Epithelial cell of esophagus (primary cell): ENCODE measurements around the gene PRELP.

Experiments used
- DNase-seq: peaks from one replicate; pipeline ENCODE4 v3.0.0; 2010; ENCODE audit warnings: low read depth
- H3K4me3 ChIP-seq: 2 replicates; pipeline ENCODE4 v1.5.1; 2011; ENCODE audit warnings: mild to moderate bottlenecking, low read length, control low read depth
- CTCF ChIP-seq: IDR thresholded peaks from 2 replicates; pipeline ENCODE4 v1.5.1; 2011; ENCODE audit warnings: low read depth, mild to moderate bottlenecking, low read length, control low read depth, inconsistent platforms; ENCODE audit not compliant: insufficient read depth; ENCODE audit errors: missing control alignments

Gene PRELP

DNA sequence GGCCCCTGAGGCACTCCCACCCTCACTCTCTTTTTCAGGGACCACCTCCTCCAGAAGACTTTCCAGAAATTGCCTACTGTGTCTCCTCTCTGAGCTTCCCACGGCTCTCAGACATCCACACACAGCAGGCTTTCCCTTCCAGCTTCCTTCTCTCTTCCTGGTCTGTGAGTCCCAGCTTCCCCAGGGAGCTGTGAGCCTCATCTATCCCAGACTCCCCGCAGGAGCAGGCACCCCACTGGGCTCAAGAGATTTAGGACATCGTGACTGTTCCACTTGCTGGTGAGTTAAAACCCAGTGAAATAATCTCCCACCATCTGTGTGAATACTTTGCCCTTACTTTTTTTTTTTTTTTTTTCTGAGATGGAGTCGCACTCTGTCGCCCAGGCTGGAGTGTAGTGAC lies 22.0 kb upstream of the PRELP start:
- TF ChIP-seq CTCF = no peak

GRCh38 chr1:203454986-203455471 lies 20.6 kb upstream of the PRELP start:
- no peak for DNase-seq
- no peak for TF ChIP-seq CTCF
- no peak overlapping the region for H3K4me3 ChIP-seq

More for the DNA sequence above, 22.0 kb upstream of the PRELP start:
- DNase-seq = no peak
- no peak overlapping the region for H3K4me3 ChIP-seq

DNA sequence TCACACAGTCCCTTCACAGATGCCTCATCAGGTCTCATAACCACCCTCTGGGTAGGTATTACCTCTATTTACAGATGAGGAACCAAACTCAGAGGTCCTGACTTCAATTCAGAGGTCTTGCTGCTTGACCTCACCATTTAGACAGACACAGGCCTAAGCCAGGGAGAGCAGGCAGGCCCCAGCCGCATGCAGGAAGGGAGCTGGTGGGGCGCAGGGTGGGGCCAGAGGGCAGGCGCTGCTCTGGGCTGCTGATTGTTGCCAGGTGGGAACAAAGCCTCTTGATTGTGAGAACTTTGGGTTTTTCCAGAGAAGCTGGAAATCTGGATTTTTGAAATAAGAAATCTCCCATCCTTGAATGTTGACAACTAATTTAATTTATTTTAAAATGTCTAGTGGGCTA lies 19.9 kb upstream of the PRELP start:
- H3K4me3 ChIP-seq = no peak overlapping the region
- no peak for DNase-seq
- no peak for TF ChIP-seq CTCF

- DNase-seq = no peak
- TF ChIP-seq CTCF = no peak
These were observed 19.0 kb upstream of the PRELP start for GRCh38 chr1:203456577-203456976.

DNA sequence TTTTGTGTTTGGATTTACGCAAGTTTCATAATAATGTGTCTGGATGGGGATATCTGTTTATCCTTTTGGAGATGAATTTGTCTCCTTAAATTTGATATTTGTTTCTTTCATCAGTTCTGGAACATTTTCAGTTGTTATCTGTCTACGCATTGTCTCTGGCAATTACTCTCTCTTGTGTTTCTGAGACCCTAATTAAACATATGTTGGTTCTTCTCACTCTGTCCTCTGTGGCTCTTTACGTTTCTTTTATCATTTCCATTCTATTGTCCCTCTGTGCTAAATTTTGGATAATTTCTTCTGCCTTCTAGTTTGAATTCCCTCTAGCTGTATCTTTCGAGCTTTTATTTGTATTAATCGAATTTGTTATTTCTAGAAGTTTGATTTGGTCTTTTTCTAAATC lies 17.5 kb upstream of the PRELP start:
- DNase-seq = no peak
- no peak for TF ChIP-seq CTCF
- no peak overlapping the region for H3K4me3 ChIP-seq

More at GRCh38 chr1:203456577-203456976, 19.0 kb upstream of the PRELP start:
- no peak overlapping the region for H3K4me3 ChIP-seq

GRCh38 chr1:203459671-203460201 lies 15.9 kb upstream of the PRELP start:
- H3K4me3 ChIP-seq = no peak overlapping the region
- TF ChIP-seq CTCF = no peak
- no peak for DNase-seq

DNA sequence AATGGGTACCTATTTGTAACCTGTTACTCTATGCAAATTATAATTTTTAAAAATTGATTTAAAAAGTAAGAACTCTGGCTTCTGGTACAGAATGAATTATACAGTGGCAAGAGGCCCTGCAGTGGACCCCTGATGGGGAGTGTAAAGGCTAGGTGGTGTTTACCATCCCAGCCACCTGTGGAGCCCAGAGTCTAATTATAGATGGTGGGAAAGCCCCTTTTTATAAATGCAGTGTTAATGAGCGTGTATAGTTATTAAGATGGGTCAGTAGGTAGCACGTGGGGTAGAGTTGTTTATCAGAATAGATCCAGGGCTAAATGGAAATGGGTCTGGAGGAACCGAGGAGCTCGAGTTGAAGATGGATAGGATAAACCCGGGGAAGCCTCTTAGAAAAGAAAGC lies 13.9 kb upstream of the PRELP start:
- TF ChIP-seq CTCF = no peak
- H3K4me3 ChIP-seq = no peak overlapping the region
- no peak for DNase-seq
